Activated naive CD4-positive, alpha-beta T cell treated with anti-CD3 and anti-CD28 coated beads, Interleukin-2, amount 50 U/mL, for 72 hours (primary cell): ENCODE data around the gene HELLS. TPM values are rescaled to one million over a fixed set of nuclear protein-coding genes. Genes with fewer than 3 reads are reported as not detected.
"Not testable (repeated sequence)": the region's sequence is repeated elsewhere in the genome, so short reads cannot be mapped to it uniquely, and the experiment has no call there.

Experiments
- ATAC-seq, 2 donors: fragments of 150-1000 bp; cut with Tn5 transposase; 2 replicates each; pipeline ENCODE4 v1.10.0; 2021; ENCODE audit warnings: mild to moderate bottlenecking in 2 of 2, moderate library complexity in 2 of 2
- DNase-seq, 2 donors: peaks; one replicate each; pipeline ENCODE4 v3.0.0; 2021 to 2022; ENCODE audit warnings: low spot score in 2 of 2
- H3K27ac Mint-ChIP-seq, 2 donors: one replicate each; pipeline ENCODE4 v1.8.0; 2022; ENCODE audit warnings: mild to moderate bottlenecking in 2 of 2, mixed read lengths in 2 of 2
- H3K36me3 Mint-ChIP-seq, 2 donors: one replicate each; pipeline ENCODE4 v1.8.0; 2022; ENCODE audit warnings: mixed read lengths in 2 of 2
- H3K9me3 Mint-ChIP-seq, 2 donors: one replicate each; pipeline ENCODE4 v1.8.0; 2022; ENCODE audit warnings: mixed read lengths in 2 of 2
- total RNA-seq, 2 donors: library from RNA; stranded (reverse); gene quantifications; one replicate each; pipeline ENCODE4 v1.2.3, GENCODE V29; 2022

The HELLS gene
- total RNA-seq, 2 donors from 2014 or later: 144 to 161 TPM

- no peak for DNase-seq
- no peaks in the 10 kb centered on the region for H3K9me3 Mint-ChIP-seq
- ATAC-seq: no peak
- no peak overlapping the region for H3K27ac Mint-ChIP-seq
- peaks cover 12 to 38% of the 10 kb centered on the region in 2 donors for H3K36me3 Mint-ChIP-seq
Observed at GRCh38 chr10:94578790-94579189, 33.2 kb downstream of the HELLS start.

- no peak for ATAC-seq
- Mint-ChIP-seq H3K36me3 (peaks cover 0 to 9% of the 10 kb centered on the region in 2 donors), H3K9me3 (no peaks in the 10 kb centered on the region), H3K27ac (no peak overlapping the region)
- DNase-seq: no peak
Observed at GRCh38 chr10:94583124-94583523, 37.5 kb downstream of the HELLS start.

GRCh38 chr10:94591461-94592205, 46.0 kb downstream of the HELLS start:
- Mint-ChIP-seq H3K9me3 (no peaks in the 10 kb centered on the region), H3K27ac (peak overlapping the region in 1 of 2 donors; percentile 78)

GRCh38 chr10:94602729-94603515, 57.3 kb downstream of the HELLS start:
- DNase-seq (no peak), ATAC-seq (no peak)
- H3K27ac Mint-ChIP-seq: no peak overlapping the region
- peaks cover 24 to 68% of the 10 kb centered on the region in 2 donors for H3K36me3 Mint-ChIP-seq
- no peaks in the 10 kb centered on the region for H3K9me3 Mint-ChIP-seq

More at GRCh38 chr10:94591461-94592205, 46.0 kb downstream of the HELLS start:
- DNase-seq (no peak), ATAC-seq (peak; percentile 70 to 98)
- peaks cover 7 to 38% of the 10 kb centered on the region in 2 donors for H3K36me3 Mint-ChIP-seq

- peaks cover 22 to 79% of the 10 kb centered on the region in 2 donors for H3K36me3 Mint-ChIP-seq
- H3K27ac Mint-ChIP-seq: peak overlapping the region; percentile 55 to 84
- ATAC-seq: peak; percentile 90 to 93
- no peaks in the 10 kb centered on the region for H3K9me3 Mint-ChIP-seq
- DNase-seq: no peak
Observed at GRCh38 chr10:94607111-94607510, 61.5 kb downstream of the HELLS start.

- DNase-seq (no peak), ATAC-seq (no peak)
- Mint-ChIP-seq H3K27ac (peak overlapping the region in 1 of 2 donors; percentile 75), H3K9me3 (no peaks in the 10 kb centered on the region), H3K36me3 (peaks cover 11 to 66% of the 10 kb centered on the region in 2 donors)
Observed at GRCh38 chr10:94608559-94608958, 63.0 kb downstream of the HELLS start.

- DNase-seq (no peak), ATAC-seq (no peak)
- H3K27ac Mint-ChIP-seq: no peak overlapping the region
- peaks cover 2 to 19% of the 10 kb centered on the region in 2 donors for H3K36me3 Mint-ChIP-seq
- no peaks in the 10 kb centered on the region for H3K9me3 Mint-ChIP-seq
Observed at GRCh38 chr10:94614558-94614957, 69.0 kb downstream of the HELLS start.

- no peaks in the 10 kb centered on the region for H3K36me3 Mint-ChIP-seq
- no peak overlapping the region for H3K27ac Mint-ChIP-seq
- ATAC-seq (no peak), DNase-seq (no peak)
- H3K9me3 Mint-ChIP-seq: no peaks in the 10 kb centered on the region
Observed at GRCh38 chr10:94617389-94617944, 71.9 kb downstream of the HELLS start.

- no peaks in the 10 kb centered on the region for H3K36me3 Mint-ChIP-seq
- H3K27ac Mint-ChIP-seq: no peak overlapping the region
- no peak for DNase-seq
- ATAC-seq: no peak
- no peaks in the 10 kb centered on the region for H3K9me3 Mint-ChIP-seq
Observed at GRCh38 chr10:94622666-94623205, 77.1 kb downstream of the HELLS start.

- H3K27ac Mint-ChIP-seq: no peak overlapping the region
- ATAC-seq (no peak), DNase-seq (no peak)
- H3K9me3 Mint-ChIP-seq: no peaks in the 10 kb centered on the region
- H3K36me3 Mint-ChIP-seq: no peaks in the 10 kb centered on the region
Observed at GRCh38 chr10:94623572-94623971, 78.0 kb downstream of the HELLS start.

- no peaks in the 10 kb centered on the region for H3K9me3 Mint-ChIP-seq
- ATAC-seq (no peak), DNase-seq (no peak)
- H3K27ac Mint-ChIP-seq: no peak overlapping the region
- H3K36me3 Mint-ChIP-seq: no peaks in the 10 kb centered on the region
Observed at GRCh38 chr10:94626476-94626875, 80.9 kb downstream of the HELLS start.

- DNase-seq (no peak), ATAC-seq (no peak)
- H3K9me3 Mint-ChIP-seq: peaks cover 0 to 3% of the 10 kb centered on the region in 2 donors
- H3K36me3 Mint-ChIP-seq: no peaks in the 10 kb centered on the region
- H3K27ac Mint-ChIP-seq: no peak overlapping the region
Observed at GRCh38 chr10:94627511-94627910, 81.9 kb downstream of the HELLS start.

GRCh38 chr10:94630017-94630688, 84.6 kb downstream of the HELLS start:
- H3K36me3 Mint-ChIP-seq: no peaks in the 10 kb centered on the region
- DNase-seq (no peak), ATAC-seq (no peak)
- peaks cover 0 to 7% of the 10 kb centered on the region in 2 donors for H3K9me3 Mint-ChIP-seq
- no peak overlapping the region for H3K27ac Mint-ChIP-seq

- DNase-seq (no peak), ATAC-seq (no peak)
- H3K9me3 Mint-ChIP-seq: peaks cover 0 to 7% of the 10 kb centered on the region in 2 donors
- H3K27ac Mint-ChIP-seq: no peak overlapping the region
- peaks cover 0 to 2% of the 10 kb centered on the region in 2 donors for H3K36me3 Mint-ChIP-seq
Observed at GRCh38 chr10:94631077-94631875, 85.7 kb downstream of the HELLS start.

- Mint-ChIP-seq H3K27ac (no peak overlapping the region), H3K9me3 (peaks cover 7 to 13% of the 10 kb centered on the region in 2 donors), H3K36me3 (peaks cover 5 to 6% of the 10 kb centered on the region in 2 donors)
- ATAC-seq (no peak), DNase-seq (no peak)
Observed at GRCh38 chr10:94632954-94633353, 87.4 kb downstream of the HELLS start.

GRCh38 chr10:94638097-94638496, 92.5 kb downstream of the HELLS start:
- H3K36me3 Mint-ChIP-seq: peaks cover 14 to 17% of the 10 kb centered on the region in 2 donors
- not testable (repeated sequence) for H3K27ac Mint-ChIP-seq, ATAC-seq, DNase-seq
- peaks cover 17 to 19% of the 10 kb centered on the region in 2 donors for H3K9me3 Mint-ChIP-seq
